ENCODE data around the gene EPN2. TPM values are rescaled to one million over a fixed set of nuclear protein-coding genes. Genes with fewer than 3 reads are reported as not detected.

The EPN2 gene
- total RNA-seq, 1 donor, result 18.1 TPM

DNA sequence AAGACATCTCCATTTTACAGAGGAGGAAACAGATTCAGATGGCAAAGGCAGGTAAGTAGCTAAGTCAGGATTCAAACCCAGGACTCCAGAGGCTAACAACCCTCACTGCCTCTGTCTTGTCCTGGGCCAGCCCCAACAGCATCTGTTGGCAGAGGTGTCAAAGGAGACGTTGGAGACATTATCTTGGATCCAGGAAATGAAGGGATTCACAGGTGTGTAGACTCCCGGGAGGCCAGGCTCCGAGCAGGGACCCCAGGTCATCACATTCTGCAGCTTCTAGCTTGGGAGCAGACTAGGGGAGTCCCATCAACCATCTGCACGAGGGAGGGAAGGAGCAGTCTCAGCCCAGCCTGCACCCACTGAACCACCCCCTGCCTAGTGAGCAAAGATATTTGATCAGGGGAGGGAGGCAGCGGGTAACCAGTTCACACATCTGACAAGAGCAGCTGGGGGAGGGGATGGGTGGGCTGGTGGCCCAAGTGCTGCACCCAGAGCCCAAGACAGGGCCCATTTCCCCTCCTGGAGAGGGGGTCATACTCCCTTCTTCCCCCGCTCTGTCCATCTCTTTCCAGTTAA, 126.4 kb downstream of the EPN2 start:
- H3K79me2 ChIP-seq (ENCODE audit: insufficient read depth, low read length), result no peaks in the 10 kb centered on the region
- DNase-seq (ENCODE audit: insufficient read length, low spot score, missing footprints), result peak; percentile 75
- no peaks in the 10 kb centered on the region for H3K36me3 ChIP-seq (ENCODE audit: insufficient read depth, low read length)
- no peak overlapping the region for H2AFZ ChIP-seq (ENCODE audit: low read length)
- H3K4me2 ChIP-seq (ENCODE audit: insufficient read depth, low read length), result no peak overlapping the region
- no peak overlapping the region for H3K27ac ChIP-seq (ENCODE audit: low read depth, low read length)
- no peak overlapping the region for H3K4me3 ChIP-seq (ENCODE audit: insufficient read depth, low read length)
- TF ChIP-seq, protein P1, sequence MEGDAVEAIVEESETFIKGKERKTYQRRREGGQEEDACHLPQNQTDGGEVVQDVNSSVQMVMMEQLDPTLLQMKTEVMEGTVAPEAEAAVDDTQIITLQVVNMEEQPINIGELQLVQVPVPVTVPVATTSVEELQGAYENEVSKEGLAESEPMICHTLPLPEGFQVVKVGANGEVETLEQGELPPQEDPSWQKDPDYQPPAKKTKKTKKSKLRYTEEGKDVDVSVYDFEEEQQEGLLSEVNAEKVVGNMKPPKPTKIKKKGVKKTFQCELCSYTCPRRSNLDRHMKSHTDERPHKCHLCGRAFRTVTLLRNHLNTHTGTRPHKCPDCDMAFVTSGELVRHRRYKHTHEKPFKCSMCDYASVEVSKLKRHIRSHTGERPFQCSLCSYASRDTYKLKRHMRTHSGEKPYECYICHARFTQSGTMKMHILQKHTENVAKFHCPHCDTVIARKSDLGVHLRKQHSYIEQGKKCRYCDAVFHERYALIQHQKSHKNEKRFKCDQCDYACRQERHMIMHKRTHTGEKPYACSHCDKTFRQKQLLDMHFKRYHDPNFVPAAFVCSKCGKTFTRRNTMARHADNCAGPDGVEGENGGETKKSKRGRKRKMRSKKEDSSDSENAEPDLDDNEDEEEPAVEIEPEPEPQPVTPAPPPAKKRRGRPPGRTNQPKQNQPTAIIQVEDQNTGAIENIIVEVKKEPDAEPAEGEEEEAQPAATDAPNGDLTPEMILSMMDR (IDR thresholded peaks at IDR 0.05; ENCODE audit: extremely low read depth, low read depth, low read length), result no peak
- no peaks in the 10 kb centered on the region for H3K9me3 ChIP-seq (ENCODE audit: low read depth, low read length)
- peaks cover 14% of the 10 kb centered on the region for H3K4me1 ChIP-seq (ENCODE audit: insufficient read depth, low read length)
- H4K20me1 ChIP-seq (ENCODE audit: insufficient read depth, low read length), result no peaks in the 10 kb centered on the region
- no peaks in the 10 kb centered on the region for H3K27me3 ChIP-seq (ENCODE audit: insufficient read depth, low read length)

DNA sequence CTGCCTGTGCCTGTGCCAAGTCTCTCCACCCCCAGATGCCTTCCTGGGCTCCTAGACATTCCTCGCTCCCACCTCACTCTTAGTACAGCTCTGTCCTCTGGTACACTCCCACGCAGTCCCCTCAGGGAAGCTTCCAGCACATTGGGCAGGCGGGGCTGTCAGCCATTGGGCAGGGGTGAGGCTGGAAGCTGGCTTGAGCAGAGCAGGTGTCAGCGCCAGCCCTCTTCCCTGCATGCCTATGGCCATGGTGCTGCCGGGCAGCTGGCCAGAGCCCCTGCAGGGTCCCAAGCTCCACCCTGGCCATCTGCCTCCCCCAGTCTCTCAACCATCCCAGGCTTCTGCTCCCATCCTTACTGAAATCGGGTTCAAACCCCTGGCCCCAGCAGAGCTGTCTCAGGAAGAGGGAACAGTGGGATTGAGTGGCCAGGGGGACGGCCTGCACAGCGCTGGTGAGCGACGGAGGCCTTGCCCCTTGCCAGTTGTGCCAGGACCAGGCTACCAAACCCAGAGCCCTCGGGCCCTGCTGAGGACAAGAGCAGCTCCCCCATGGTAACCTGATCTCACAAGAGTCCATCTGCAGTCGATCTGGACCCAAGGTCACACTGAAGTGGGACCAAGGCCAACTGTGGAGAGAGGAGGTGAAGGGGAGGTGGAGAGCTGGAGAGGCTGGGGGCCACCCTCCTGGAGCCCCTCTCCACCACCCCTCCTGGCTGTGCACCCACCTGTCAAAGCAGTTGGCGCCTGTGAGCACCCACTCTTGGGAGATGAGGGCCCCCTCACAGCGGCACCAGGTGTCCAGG, 127.7 kb downstream of the EPN2 start:
- H3K36me3 ChIP-seq (ENCODE audit: insufficient read depth, low read length), result no peaks in the 10 kb centered on the region
- no peaks in the 10 kb centered on the region for H4K20me1 ChIP-seq (ENCODE audit: insufficient read depth, low read length)
- H3K27ac ChIP-seq (ENCODE audit: low read depth, low read length), result no peak overlapping the region
- TF ChIP-seq, protein P1 (IDR thresholded peaks at IDR 0.05; ENCODE audit: extremely low read depth, low read depth, low read length), result no peak
- no peaks in the 10 kb centered on the region for H3K79me2 ChIP-seq (ENCODE audit: insufficient read depth, low read length)
- H3K4me3 ChIP-seq (ENCODE audit: insufficient read depth, low read length), result no peak overlapping the region
- no peaks in the 10 kb centered on the region for H3K27me3 ChIP-seq (ENCODE audit: insufficient read depth, low read length)
- no peak overlapping the region for H2AFZ ChIP-seq (ENCODE audit: low read length)
- H3K9me3 ChIP-seq (ENCODE audit: low read depth, low read length), result no peaks in the 10 kb centered on the region
- peaks cover 14% of the 10 kb centered on the region for H3K4me1 ChIP-seq (ENCODE audit: insufficient read depth, low read length)
- DNase-seq (ENCODE audit: insufficient read length, low spot score, missing footprints), result peak; percentile 83
- H3K4me2 ChIP-seq (ENCODE audit: insufficient read depth, low read length), result no peak overlapping the region

DNA sequence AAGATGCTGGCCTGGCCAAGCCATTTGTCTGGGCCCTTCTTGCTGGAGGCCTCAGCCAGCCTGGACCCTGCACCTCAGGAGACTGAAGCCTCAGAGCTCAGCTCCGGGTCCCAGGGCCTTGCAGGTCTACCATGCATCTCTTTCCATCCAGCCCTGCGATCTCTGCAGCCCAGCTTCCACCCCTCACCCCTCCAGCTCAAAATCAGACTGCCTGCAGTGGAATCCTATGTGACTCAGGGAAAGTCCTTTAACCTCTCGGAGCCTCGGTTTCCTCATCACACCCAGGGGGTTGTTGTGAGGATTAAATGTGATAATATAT, 128.3 kb downstream of the EPN2 start:
- Histone ChIP-seq H3K4me2 (ENCODE audit: insufficient read depth, low read length) (no peak overlapping the region), H3K27me3 (ENCODE audit: insufficient read depth, low read length) (no peaks in the 10 kb centered on the region), H3K27ac (ENCODE audit: low read depth, low read length) (no peak overlapping the region), H3K4me1 (ENCODE audit: insufficient read depth, low read length) (peaks cover 14% of the 10 kb centered on the region), H3K4me3 (ENCODE audit: insufficient read depth, low read length) (no peak overlapping the region), H3K9me3 (ENCODE audit: low read depth, low read length) (no peaks in the 10 kb centered on the region), H2AFZ (ENCODE audit: low read length) (no peak overlapping the region), H4K20me1 (ENCODE audit: insufficient read depth, low read length) (no peaks in the 10 kb centered on the region), H3K79me2 (ENCODE audit: insufficient read depth, low read length) (no peaks in the 10 kb centered on the region), H3K36me3 (ENCODE audit: insufficient read depth, low read length) (no peaks in the 10 kb centered on the region)
- TF ChIP-seq, protein P1 (IDR thresholded peaks at IDR 0.05; ENCODE audit: extremely low read depth, low read depth, low read length), result no peak
- DNase-seq (ENCODE audit: insufficient read length, low spot score, missing footprints), result peak; percentile 81

DNA sequence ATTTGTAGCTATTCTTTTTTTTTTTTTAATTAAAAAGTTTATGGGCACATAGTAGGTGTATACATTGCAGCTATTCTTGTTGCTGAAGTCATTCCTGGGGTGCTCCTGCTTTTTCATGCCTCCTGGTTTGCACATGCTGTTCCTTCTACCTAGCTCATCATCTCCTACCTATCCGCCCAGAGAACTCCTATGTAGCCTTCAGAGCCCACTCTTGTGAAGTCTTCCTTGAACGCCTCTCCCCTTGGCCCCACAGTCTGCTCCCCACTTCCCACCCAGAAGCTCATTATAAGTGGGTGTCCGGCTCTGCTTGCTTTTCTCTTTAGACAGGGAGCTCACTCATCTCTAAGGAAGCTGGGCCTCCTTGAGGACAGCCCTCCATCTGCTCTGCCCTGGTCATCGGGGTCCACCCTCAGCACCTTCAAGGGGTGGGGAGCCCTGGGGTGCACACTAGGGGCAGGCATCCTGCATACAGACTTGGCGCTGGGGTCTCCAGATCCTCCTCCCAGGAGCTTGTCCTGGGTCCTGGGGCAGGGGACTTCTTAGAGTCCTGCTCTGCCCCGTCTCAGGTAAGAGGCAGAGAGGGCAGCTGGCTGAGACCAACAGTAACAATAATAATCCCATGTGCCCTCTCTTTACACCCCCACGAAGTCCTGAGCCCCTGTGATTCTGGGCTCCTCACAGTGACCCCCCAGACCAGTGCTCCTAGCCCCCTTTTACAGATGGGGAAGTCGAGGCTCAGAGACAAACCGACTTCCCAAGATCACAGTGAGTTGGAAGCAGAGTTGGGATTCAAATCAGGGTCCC, 128.9 kb downstream of the EPN2 start:
- no peaks in the 10 kb centered on the region for H3K79me2 ChIP-seq (ENCODE audit: insufficient read depth, low read length)
- H3K27me3 ChIP-seq (ENCODE audit: insufficient read depth, low read length), result no peaks in the 10 kb centered on the region
- H3K36me3 ChIP-seq (ENCODE audit: insufficient read depth, low read length), result no peaks in the 10 kb centered on the region
- H3K9me3 ChIP-seq (ENCODE audit: low read depth, low read length), result no peaks in the 10 kb centered on the region
- no peak overlapping the region for H3K27ac ChIP-seq (ENCODE audit: low read depth, low read length)
- TF ChIP-seq, protein P1 (IDR thresholded peaks at IDR 0.05; ENCODE audit: extremely low read depth, low read depth, low read length), result no peak
- peak; percentile 66 for DNase-seq (ENCODE audit: insufficient read length, low spot score, missing footprints)
- no peak overlapping the region for H2AFZ ChIP-seq (ENCODE audit: low read length)
- peaks cover 14% of the 10 kb centered on the region for H3K4me1 ChIP-seq (ENCODE audit: insufficient read depth, low read length)
- no peak overlapping the region for H3K4me3 ChIP-seq (ENCODE audit: insufficient read depth, low read length)
- H3K4me2 ChIP-seq (ENCODE audit: insufficient read depth, low read length), result no peak overlapping the region
- no peaks in the 10 kb centered on the region for H4K20me1 ChIP-seq (ENCODE audit: insufficient read depth, low read length)

Measured in osteoblast (primary cell).